Gastroesophageal sphincter (tissue), 4 donors: ENCODE results near the gene ZSCAN32. TPM values are rescaled to one million over a fixed set of nuclear protein-coding genes. Genes with fewer than 3 reads are reported as not detected.

Experiments used
- ATAC-seq: fragments of 150-250 bp; one replicate; pipeline ENCODE4 v1.9.1; 2016; ENCODE audit warnings: mild to moderate bottlenecking, moderate library complexity
- H3K27ac ChIP-seq, 4 donors: fragments of 200-600 bp; sonication (generic) in 3 of 4; 1 replicate in 3 of 4; 2 replicates in 1 of 4; pipeline ENCODE4 v1.5.1; 2016 to 2019
- H3K27me3 ChIP-seq: fragments of 200-600 bp; sonication (generic); one replicate; pipeline ENCODE4 v1.5.1; 2019
- H3K36me3 ChIP-seq, 2 donors: fragments of 200-600 bp; sonication (generic); one replicate each; pipeline ENCODE4 v1.5.1; 2019; ENCODE audit warnings: control low read depth in 1 of 2
- H3K4me1 ChIP-seq, 3 donors: fragments of 200-600 bp; sonication (generic); 1 replicate in 2 of 3; 2 replicates in 1 of 3; pipeline ENCODE4 v1.5.1; 2016 to 2019; ENCODE audit warnings: control low read depth in 2 of 3
- H3K4me3 ChIP-seq, 2 donors: fragments of 200-600 bp; sonication (generic); one replicate each; pipeline ENCODE4 v1.5.1; 2019; ENCODE audit warnings: mild to moderate bottlenecking in 1 of 2, moderate library complexity in 1 of 2
- H3K9me3 ChIP-seq, 3 donors: fragments of 200-600 bp; sonication (generic); one replicate each; pipeline ENCODE4 v1.5.1; 2017 to 2019; ENCODE audit warnings: control low read depth in 2 of 3
- EP300 ChIP-seq: sonication (generic); formaldehyde crosslinking; IDR thresholded peaks from one replicate; pipeline ENCODE4 v1.6.1; 2017; ENCODE audit warnings: antibody characterized with exemption, mild to moderate bottlenecking
- POLR2A ChIP-seq, 2 donors: fragments of 450-650 bp; IDR thresholded peaks; one replicate each; pipeline ENCODE4 v1.6.1; 2017; ENCODE audit warnings: antibody characterized with exemption in 2 of 2, mild to moderate bottlenecking in 2 of 2, moderate library complexity in 1 of 2
- POLR2AphosphoS5 ChIP-seq: sonication (generic); formaldehyde crosslinking; IDR thresholded peaks from one replicate; pipeline ENCODE4 v1.6.1; 2017; ENCODE audit warnings: antibody characterized with exemption
- WGBS, 2 donors: methylation state at CpG; one replicate each; pipeline ENCODE4 v1.1.5; 2018; ENCODE audit warnings: low coverage in 1 of 2; 5-methylcytosine and 5-hydroxymethylcytosine counted together
- total RNA-seq, 4 donors: library from RNA; depleted of rRNA; stranded (reverse); fragments of >200 nt; gene quantifications; one replicate each; pipeline ENCODE4 v1.1.0, GENCODE V29; 2016
- TF ChIP-seq, protein P1 (sequence below), 4 experiments: fragments of 200-600 bp in 2 of 4; fragments of 450-650 bp in 2 of 4; sonication (generic) in 1 of 4; IDR thresholded peaks; one replicate each; pipeline ENCODE4 v1.5.1; 2017 to 2019; ENCODE audit warnings: antibody characterized with exemption in 4 of 4, mild to moderate bottlenecking in 2 of 4, moderate library complexity in 2 of 4

The ZSCAN32 gene
- total RNA-seq, 4 donors from 2014 or later = 11.4 to 25.5 (median 14.0) TPM

DNA sequence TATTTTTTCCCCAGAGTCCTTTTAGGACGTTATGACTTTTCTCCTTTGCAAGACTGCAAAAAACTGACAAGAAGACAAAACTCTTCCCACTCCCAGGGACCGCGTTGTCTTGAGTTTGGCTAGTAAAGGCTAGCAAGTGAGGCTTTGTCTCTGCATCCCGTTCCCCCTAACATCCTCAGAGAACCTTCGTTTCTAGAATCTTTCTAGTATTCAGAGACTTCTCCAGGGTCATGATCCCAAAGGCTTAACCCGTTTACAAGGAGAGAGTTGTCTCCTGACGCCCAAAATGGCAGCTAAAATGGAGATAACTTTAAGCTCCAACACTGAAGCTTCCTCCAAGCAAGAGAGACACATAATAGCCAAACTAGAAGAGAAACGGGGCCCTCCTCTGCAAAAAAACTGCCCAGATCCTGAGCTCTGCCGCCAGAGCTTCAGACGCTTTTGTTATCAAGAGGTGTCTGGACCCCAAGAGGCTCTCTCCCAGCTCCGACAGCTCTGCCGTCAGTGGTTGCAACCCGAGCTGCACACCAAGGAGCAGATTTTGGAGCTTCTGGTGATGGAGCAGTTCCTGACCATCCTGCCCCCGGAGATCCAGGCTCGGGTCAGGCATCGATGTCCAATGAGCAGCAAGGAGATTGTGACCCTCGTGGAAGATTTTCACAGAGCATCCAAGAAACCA, 1.1 kb upstream of the ZSCAN32 start:
- TF ChIP-seq POLR2AphosphoS5 (no peak), EP300 (no peak), POLR2A (IDR thresholded peaks at IDR 0.05) (no peak)
- TF ChIP-seq, protein P1, sequence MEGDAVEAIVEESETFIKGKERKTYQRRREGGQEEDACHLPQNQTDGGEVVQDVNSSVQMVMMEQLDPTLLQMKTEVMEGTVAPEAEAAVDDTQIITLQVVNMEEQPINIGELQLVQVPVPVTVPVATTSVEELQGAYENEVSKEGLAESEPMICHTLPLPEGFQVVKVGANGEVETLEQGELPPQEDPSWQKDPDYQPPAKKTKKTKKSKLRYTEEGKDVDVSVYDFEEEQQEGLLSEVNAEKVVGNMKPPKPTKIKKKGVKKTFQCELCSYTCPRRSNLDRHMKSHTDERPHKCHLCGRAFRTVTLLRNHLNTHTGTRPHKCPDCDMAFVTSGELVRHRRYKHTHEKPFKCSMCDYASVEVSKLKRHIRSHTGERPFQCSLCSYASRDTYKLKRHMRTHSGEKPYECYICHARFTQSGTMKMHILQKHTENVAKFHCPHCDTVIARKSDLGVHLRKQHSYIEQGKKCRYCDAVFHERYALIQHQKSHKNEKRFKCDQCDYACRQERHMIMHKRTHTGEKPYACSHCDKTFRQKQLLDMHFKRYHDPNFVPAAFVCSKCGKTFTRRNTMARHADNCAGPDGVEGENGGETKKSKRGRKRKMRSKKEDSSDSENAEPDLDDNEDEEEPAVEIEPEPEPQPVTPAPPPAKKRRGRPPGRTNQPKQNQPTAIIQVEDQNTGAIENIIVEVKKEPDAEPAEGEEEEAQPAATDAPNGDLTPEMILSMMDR (IDR thresholded peaks at IDR 0.05) = no peak
- H3K27me3 ChIP-seq = no peaks in the 10 kb centered on the region
- H3K4me1 ChIP-seq = peaks cover 0 to 38% (median 8%) of the 10 kb centered on the region in 3 donors
- peaks cover 0 to 54% (median 0%) of the 10 kb centered on the region in 3 donors for H3K9me3 ChIP-seq
- H3K4me3 ChIP-seq = peak overlapping the region; percentile 79 to 80
- 19 to 23% methylated on average over 7 to 10 of the region's 17 CpGs for WGBS, 2 donors
- ATAC-seq = no peak
- peaks cover 0 to 60% of the 10 kb centered on the region in 2 donors for H3K36me3 ChIP-seq
- H3K27ac ChIP-seq = peak overlapping the region; percentile 3 to 92 (median 88)

DNA sequence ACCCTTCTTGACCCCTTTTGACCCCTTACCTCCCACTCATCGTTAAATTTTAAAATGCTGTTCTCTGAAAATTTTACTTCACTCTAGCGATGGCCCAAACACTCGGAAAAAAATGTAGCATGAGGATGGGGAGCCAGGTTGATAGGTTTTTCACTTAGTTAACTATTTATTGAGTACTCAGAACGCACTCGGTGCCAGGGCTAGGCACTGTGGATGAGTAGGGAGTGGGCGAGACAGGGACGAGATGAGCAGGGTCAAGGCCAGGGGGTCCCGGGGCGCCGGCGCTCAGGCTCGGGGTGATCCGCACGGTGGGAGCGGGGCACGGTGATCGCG, 392 bp downstream of the ZSCAN32 start:
- no peak for ATAC-seq
- TF ChIP-seq POLR2A (IDR thresholded peaks at IDR 0.05) = no peak
- peaks cover 0 to 38% (median 8%) of the 10 kb centered on the region in 3 donors for H3K4me1 ChIP-seq
- H3K9me3 ChIP-seq = peaks cover 0 to 54% (median 0%) of the 10 kb centered on the region in 3 donors
- H3K36me3 ChIP-seq = peaks cover 0 to 60% of the 10 kb centered on the region in 2 donors
- H3K4me3 ChIP-seq = peak overlapping the region; percentile 79 to 80
- H3K27me3 ChIP-seq = no peaks in the 10 kb centered on the region
- WGBS, 2 donors = 0% methylated on average over 3 to 4 of the region's 18 CpGs
- H3K27ac ChIP-seq = peak overlapping the region; percentile 70 to 92 (median 88)

DNA sequence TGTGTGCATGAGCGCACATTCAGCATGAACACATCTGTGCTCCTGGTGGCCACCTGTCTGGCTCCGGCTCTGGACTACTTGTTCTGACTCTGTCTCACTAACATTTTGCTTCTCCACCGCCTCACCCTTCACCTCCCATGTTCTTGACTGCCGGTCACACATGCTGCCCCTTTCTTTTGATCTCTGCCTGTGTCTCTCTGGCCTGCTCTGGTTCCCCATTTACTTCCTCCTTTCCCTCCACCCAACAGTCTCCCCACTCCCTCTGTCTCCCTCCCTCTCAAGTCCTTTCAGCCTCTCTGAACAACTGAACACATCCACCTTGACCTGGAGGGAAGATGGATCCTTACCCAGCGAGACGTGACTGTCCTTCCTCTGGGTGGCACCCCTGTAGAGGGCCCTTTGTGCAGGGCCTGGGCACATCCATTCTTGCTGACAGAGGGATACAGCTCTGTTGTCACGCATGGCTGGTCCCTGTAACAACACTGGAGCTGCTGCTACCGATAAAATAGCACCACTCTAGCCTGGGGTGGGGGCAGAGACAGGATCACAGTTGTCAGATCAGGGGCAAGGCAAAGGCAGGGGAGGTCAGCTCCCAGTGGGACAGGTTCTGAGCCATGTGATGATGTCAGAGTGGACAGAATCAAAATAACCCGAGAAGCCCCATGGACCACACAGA, 11.0 kb downstream of the ZSCAN32 start:
- Histone ChIP-seq H3K27me3 (no peaks in the 10 kb centered on the region), H3K36me3 (peaks cover 0 to 89% of the 10 kb centered on the region in 2 donors), H3K27ac (no peak overlapping the region), H3K4me3 (no peak overlapping the region), H3K4me1 (no peaks in the 10 kb centered on the region), H3K9me3 (peaks cover 0 to 86% (median 0%) of the 10 kb centered on the region in 3 donors)
- 83 to 92% methylated on average over 5 to 6 of the region's 9 CpGs for WGBS, 2 donors
- TF ChIP-seq POLR2AphosphoS5 (no peak), POLR2A (IDR thresholded peaks at IDR 0.05) (no peak), EP300 (no peak)
- TF ChIP-seq, protein P1 (IDR thresholded peaks at IDR 0.05) = no peak
- ATAC-seq = no peak

DNA sequence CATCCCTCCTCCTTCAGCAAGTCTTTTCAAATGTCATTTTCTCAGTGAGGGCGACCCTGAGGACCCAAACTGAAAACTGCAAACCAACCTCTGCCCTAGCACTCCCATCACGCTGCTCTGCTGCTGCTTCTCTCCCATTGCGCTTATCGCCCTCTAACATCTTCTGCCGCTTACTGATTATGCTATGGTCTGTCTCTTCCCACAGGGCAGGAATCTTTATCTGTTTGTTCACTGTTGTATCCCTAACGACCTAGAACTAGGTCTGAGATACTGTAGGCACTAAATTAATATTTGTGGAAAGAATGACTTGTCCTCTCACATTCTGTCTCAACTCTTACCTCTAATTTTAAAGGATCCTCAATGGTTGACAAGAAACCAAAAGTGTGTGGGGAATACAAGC, 12.5 kb downstream of the ZSCAN32 start:
- Histone ChIP-seq H3K4me3 (no peak overlapping the region), H3K9me3 (peaks cover 4 to 71% (median 6%) of the 10 kb centered on the region in 3 donors), H3K27ac (no peak overlapping the region), H3K36me3 (peaks cover 9 to 89% of the 10 kb centered on the region in 2 donors), H3K4me1 (no peaks in the 10 kb centered on the region), H3K27me3 (no peaks in the 10 kb centered on the region)
- no peak for ATAC-seq
- 84 to 91% methylated on average over 5 to 6 of the region's 6 CpGs for WGBS, 2 donors
- TF ChIP-seq EP300 (no peak), POLR2A (IDR thresholded peaks at IDR 0.05) (no peak), POLR2AphosphoS5 (no peak)
- TF ChIP-seq, protein P1 (IDR thresholded peaks at IDR 0.05) = no peak

DNA sequence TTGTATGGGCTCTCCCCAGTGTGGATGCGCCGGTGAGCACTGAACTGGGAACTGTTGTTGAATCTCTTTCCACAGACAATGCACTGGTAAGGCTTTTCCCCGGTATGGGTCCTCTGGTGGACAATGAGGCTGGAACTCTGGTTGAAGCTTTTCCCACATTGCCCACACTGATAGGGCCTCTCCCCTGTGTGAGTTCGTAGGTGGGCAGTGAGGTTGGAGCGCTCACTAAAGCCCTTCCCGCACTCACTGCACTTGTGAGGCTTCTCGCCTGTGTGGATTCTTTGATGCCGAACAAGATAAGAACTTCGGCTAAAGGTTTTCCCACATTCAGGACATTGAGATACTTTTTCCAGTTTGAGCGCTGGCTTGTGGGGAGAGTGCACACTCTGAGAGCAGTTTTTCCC, 17.8 kb downstream of the ZSCAN32 start:
- no peaks in the 10 kb centered on the region for H3K4me1 ChIP-seq
- ATAC-seq = no peak
- peaks cover 17 to 20% (median 20%) of the 10 kb centered on the region in 3 donors for H3K9me3 ChIP-seq
- whole genome bisulfite sequencing, 2 donors = 100% methylated on average over 2 to 5 of the region's 10 CpGs
- no peak overlapping the region for H3K4me3 ChIP-seq
- no peaks in the 10 kb centered on the region for H3K27me3 ChIP-seq
- no peak overlapping the region for H3K27ac ChIP-seq
- TF ChIP-seq POLR2AphosphoS5 (no peak), POLR2A (IDR thresholded peaks at IDR 0.05) (no peak), EP300 (no peak)
- TF ChIP-seq, protein P1 (IDR thresholded peaks at IDR 0.05) = no peak
- H3K36me3 ChIP-seq = peaks cover 9 to 85% of the 10 kb centered on the region in 2 donors
